GM18868 (cell line): Measurements from ENCODE around the gene MAP4K3.
A peak's percentile ranks its signal among the peaks of the same experiment; 100 is the strongest.

Experiments
- ATAC-seq: cut with Tn5 transposase; IDR thresholded peaks from one replicate; pipeline ENCODE4 v1.9.1; 2021; ENCODE audit warnings: mild to moderate bottlenecking, moderate library complexity; ENCODE audit not compliant: unreplicated experiment

MAP4K3 gene

DNA sequence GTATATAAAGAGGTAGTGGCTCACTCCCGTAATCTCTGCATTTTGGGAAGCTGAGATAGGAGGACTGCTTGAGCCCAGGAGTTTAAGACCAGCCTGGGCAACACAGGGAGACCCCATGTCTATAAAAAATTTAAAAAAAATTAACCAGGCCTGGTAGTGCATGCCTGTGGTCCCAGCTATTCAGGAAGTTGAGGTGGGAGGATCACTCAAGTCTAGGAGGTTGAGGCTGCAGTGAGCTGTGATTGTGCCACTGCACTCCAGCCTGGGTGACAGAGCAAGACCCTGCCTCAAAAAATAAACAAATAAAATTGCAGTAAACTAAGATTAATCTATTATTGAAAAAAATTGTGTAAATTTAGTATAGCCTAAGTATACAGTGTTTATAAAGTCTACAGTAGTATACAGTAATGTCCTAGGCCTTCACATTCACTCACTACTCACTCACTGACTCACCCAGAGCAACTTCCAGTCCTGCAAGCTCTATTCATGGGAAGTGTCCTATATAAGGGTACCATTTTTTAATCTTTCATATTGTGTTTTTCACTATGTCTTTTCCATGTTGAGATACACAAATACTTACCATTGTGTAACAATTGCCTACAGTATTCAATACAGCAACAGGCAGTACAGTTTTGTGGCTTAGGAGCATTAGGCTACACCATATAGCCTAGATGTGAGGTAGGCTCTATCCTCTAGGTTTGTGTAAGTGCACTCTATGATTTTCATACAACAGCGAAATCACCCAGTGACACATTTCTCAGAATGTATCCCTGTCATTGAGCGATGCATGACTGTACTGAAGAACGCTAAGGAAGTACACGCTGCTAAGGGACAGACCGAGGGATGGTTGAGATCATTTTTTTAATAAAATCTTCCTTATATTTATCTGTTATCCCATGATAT, 10.4 kb upstream of the MAP4K3 start:
- ATAC-seq, result no peak

- no peak for ATAC-seq
Observed at GRCh38 chr2:39445934-39446333, 8.8 kb upstream of the MAP4K3 start.

- no peak for ATAC-seq
Observed at GRCh38 chr2:39443009-39443408, 5.9 kb upstream of the MAP4K3 start.

DNA sequence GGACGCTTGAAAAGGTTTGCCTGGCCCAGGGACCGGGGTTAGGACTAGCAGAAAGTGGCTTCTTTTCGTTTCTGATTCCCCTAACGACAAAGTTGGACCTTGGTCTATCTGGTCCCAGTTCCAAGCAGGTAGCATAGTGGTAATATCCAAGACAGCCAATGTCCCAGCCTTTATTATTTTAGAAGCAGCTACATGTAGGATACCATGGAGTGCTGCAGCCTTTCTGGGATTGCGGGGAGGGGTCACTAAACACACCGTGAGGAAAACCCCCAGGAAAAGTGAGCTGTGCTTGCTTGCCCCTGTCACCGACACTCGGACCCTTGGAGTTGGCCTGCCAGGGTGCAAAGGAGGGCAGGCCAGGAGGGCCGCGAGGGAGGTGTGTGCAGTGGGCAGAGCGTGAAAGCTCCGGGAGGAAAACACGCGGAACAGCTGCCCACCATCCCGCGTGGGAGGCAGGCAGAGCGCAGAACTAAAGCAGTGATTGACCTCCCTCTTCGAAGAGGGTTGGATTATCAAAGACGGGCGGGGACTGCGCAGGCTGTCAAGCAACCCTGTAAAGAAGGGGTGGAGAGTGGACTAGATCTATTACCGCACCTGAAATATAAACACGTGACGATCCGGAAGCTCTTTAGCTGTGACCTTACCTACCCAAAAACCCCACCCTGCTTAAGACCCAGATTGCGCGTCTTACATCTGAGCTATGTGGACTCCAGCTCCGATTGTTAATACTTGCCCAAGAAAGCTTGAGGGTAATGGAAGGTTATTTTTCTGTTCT, 624 bp upstream of the MAP4K3 start:
- ATAC-seq, result peak; percentile 1

- no peak for ATAC-seq
Observed at GRCh38 chr2:39435741-39436591, 1.1 kb downstream of the MAP4K3 start.

- no peak for ATAC-seq
Observed at GRCh38 chr2:39435234-39435633, 1.9 kb downstream of the MAP4K3 start.

DNA sequence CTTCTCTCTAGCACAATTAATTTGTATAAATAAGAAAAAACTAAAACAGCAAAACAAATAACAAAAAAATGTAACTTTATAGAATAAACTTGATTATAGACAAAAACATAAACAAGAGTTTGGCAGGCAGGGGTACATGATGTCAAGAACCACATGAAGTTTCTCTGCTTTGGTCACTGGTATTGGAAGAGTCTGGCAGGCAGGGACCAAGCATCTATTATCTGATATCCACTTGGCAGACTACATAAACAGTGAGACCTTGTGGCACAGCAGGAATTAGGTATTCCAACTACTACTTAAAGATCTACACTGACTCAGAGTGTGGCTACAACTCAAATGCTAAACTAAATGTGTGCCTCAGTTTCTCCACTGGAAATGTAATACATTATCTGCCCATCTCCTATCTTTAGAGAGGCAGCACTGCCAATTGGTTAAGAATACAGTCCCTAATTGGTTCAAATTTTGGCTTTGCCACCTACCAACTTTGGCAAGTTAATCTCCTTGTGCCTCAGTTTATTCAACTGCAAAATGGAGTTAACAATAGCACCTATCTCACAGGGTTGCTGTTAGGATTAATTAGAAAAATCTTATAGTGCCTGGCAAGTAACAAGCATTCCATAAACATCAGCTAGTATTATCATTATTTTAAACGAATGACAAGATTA, 2.7 kb downstream of the MAP4K3 start:
- no peak for ATAC-seq

DNA sequence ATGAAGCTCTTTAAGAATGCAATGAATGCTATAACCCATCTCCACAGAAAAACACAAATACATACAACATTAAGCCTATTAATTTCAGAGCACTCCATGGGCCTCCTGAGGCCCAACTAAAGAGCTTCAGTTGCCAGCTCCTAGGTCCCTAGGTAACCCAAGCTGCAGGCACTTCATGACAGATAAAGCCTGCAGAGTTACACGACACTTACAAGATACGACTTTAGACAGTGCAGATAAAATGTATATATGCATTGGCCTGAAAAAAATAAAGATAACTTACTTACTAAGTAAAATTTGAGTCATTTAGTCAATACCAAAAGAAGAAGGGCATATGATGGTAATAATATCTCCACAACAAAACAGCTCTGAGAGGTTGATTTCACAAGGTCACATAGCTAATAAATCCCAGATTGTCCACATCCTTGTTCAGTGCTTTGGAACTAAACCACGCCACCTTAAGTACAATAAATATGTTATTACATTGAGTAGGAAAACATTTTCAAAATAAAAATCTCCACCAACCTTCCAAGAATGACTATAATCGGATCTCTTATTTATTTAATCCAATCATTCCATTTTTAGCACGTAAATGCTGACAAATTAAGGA, 3.4 kb downstream of the MAP4K3 start:
- ATAC-seq, result no peak

DNA sequence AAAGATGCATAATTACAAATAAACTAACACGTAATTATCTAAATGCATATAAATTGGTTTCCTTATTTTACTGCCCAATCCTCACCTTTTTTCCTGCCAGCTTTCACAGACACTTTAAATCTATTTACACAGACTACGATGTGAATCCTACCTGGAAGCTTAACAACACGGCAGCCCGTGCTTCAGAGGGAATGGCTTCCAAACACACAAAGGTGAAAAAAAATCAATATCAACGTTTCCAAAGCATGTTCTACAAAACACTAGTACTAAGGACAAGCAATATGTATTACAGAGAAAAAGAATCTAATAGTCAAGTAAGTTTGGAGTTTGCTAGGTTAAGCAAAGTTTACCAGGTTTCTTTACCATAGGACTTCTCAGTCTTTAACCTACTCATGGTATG, 4.4 kb downstream of the MAP4K3 start:
- no peak for ATAC-seq

DNA sequence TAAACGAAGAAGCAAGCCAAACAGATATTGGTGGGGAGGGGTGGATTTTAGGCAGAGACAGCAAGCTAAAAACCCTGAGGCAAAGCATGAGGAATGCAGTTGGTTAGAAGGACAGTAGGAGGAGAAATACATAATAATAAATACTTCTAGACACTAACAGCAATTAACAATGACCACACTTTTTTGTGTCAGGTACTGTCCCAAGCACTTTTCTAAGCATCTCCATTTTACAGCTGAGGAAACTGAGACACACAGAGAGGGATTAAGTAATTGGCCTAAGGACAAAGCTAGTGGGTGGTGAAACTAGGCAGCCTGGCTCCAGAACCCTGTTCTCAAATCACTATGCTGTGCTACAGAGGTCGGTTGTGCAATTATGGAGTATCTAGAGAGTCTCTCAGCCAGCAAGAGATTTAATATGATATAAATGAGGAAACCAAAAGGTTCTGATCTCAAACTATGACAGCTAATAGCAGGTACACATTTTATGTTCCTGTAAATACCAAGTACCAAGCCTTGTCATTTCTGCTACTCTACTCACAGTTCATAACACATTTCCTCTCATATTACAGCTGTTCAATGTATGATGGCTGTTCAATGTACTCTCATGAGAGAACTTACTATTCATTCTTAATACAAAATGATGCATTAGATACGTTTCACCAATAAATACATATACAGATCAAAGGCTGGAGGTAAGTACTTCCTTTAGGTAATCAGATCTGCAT, 5.3 kb downstream of the MAP4K3 start:
- no peak for ATAC-seq

DNA sequence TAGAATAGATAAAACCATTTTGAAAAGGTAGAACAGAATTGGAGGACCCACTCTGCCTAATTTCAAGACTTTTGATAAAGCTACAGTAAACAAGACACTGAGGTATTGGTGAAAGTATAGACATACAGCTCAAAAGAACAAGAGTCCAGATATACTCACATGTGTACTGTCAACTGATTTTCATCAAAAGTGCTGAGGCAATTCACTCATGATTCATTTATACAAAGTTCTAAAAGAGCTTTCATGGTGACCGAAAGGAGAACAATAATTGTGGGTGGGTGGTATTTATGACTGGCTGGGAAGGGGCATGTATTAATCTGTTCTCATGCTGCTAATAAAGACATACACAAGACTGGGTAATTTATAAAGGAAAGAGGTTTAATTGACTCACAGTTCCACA, 7.3 kb downstream of the MAP4K3 start:
- ATAC-seq, result no peak

DNA sequence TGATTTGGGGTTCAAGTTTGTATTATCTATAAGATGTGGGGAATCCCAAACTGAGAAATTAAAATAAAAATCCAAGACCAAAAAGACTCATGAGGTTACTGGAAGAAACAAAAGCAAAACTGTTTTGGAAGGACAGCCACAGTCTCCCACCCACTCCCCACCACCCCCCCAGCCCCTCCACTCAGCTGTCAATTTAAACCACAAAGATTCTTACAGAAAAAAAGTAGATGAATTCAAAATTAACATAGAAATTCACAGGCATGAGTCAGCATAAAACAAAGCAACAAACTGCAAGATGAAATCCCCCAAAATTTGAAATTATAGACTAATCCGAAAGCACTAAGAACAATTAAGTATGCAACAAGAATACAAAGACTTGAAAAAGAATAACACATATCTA, 12.1 kb downstream of the MAP4K3 start:
- ATAC-seq, result no peak

- ATAC-seq, result no peak
Observed at GRCh38 chr2:39422700-39423099, 14.4 kb downstream of the MAP4K3 start.

DNA sequence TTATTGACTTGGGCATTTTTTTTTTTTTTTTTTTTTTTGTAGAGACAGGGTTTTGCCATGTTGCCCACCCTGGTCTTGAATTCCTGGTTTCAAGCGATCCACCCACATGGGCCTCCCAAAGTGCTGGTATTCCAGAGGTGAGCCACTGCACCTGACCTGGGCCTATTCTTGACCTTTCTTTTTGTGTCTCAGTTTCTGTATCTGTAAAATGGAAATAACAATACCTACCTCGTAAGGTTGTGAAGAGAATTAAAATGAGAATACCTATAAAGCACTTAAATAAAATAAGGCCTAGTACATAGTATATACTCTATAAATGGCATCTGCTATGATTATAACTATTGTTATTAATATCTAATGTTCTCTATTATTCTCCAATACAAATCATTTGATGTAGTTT, 15.7 kb downstream of the MAP4K3 start:
- no peak for ATAC-seq

GRCh38 chr2:39419282-39420223, 17.5 kb downstream of the MAP4K3 start:
- no peak for ATAC-seq

GRCh38 chr2:39418491-39418890, 18.6 kb downstream of the MAP4K3 start:
- ATAC-seq, result no peak

DNA sequence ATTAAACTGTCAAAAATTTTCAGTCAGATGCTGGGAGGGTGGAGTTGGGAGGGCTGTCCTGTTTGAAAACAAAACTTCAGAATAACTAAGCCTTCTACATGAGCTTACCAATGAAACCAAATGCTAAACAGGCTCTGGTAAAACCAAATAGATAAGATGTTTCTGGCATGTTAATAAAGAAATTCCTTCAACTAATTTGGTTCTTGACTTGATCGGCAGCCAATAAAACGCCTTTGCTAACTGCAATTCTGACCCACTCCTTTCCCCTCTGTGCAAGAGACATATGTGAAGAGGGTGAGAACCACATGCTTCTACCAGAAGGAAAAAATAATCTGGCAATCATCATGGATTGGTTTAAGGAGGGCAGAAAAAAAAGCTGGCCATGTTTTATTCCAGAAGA, 20.9 kb downstream of the MAP4K3 start:
- ATAC-seq, result no peak

GRCh38 chr2:39413063-39413737, 23.9 kb downstream of the MAP4K3 start:
- peak; percentile 30 for ATAC-seq
